Measurements from ENCODE around the gene NXPH4.

DNA sequence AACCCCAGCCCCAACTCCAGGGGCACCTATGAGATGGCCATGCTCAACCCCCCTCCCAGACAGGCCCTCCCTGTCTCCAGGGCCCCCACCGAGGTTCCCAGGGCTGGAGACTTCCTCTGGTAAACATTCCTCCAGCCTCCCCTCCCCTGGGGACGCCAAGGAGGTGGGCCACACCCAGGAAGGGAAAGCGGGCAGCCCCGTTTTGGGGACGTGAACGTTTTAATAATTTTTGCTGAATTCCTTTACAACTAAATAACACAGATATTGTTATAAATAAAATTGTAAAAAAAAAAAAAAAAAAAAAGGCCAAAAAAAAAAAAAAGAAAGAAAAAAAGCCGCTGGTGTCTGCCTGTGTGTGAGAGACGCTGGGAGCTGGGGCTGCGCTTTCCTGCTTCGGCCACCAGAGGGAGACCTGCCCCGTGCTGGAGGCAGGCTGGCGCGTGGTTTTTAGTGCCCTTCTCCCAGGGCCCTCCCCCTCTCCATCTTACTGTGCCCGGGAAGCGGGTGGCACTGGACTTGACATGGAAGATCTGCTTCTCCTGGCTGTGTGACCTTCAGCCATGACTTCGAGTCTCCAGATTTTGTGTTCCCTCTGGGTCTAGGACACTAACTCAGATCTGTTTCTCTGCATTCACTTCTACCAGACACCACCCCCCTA is 3.4 kb upstream of the NXPH4 start:
- TF ChIP-seq, protein P1, sequence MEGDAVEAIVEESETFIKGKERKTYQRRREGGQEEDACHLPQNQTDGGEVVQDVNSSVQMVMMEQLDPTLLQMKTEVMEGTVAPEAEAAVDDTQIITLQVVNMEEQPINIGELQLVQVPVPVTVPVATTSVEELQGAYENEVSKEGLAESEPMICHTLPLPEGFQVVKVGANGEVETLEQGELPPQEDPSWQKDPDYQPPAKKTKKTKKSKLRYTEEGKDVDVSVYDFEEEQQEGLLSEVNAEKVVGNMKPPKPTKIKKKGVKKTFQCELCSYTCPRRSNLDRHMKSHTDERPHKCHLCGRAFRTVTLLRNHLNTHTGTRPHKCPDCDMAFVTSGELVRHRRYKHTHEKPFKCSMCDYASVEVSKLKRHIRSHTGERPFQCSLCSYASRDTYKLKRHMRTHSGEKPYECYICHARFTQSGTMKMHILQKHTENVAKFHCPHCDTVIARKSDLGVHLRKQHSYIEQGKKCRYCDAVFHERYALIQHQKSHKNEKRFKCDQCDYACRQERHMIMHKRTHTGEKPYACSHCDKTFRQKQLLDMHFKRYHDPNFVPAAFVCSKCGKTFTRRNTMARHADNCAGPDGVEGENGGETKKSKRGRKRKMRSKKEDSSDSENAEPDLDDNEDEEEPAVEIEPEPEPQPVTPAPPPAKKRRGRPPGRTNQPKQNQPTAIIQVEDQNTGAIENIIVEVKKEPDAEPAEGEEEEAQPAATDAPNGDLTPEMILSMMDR (IDR thresholded peaks at IDR 0.05), result peak in 1 of 3 donors; percentile 57
- TF ChIP-seq POLR2A (IDR thresholded peaks at IDR 0.05), result no peak
